Measurements from ENCODE around the gene GUK1. TPM values are rescaled to one million over a fixed set of nuclear protein-coding genes. Genes with fewer than 3 reads are reported as not detected.

The GUK1 gene
- polyA plus RNA-seq, 1 experiment = 373 TPM

DNA sequence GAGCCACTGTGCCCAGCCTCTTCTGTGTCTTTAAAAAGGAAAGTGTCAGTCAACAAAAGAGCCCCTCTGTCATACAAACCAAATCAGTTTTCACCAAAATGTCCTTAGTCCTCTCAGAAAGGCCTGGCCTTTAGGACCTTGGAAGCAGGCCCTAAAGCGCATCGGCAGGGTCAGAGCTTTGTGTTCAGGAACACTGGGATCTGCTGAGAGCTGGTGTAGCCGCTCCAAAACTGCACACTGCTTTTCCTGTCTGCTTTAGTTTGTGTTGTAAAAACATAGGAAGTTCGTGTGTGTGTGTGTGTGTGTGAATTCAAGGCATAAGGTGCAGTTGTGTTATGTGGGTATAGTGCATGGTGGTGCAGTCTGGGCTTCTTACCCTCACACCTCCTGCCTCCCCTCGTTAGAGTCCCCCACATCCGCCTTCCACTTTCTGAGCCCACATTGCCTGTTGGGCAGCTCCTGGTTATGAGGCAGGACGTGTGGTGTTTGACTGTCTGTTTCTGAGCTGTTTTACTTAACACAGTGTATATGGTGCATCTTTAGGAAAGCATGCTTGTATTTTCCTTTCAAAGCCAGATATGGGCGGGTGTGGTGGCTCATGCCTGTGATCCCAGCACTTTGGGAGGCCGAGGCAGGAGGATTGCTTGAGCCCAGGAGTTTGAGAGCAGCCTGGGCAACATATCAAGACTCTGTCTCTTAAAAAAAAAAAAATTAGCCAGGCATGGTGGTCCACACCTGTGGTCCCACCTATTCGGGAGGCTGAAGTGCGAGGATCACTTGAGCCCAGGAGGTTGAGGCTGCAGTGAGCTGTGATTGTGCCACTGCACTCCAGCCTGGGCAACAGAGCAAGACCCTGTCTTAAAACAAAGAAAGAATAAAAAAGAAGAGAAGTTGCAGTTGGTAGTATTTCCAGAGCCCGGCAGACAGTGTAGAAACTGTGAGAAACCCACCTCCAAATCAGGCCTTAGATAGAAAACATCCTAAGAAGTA is 37.9 kb downstream of the GUK1 start:
- TF ChIP-seq, protein P1, sequence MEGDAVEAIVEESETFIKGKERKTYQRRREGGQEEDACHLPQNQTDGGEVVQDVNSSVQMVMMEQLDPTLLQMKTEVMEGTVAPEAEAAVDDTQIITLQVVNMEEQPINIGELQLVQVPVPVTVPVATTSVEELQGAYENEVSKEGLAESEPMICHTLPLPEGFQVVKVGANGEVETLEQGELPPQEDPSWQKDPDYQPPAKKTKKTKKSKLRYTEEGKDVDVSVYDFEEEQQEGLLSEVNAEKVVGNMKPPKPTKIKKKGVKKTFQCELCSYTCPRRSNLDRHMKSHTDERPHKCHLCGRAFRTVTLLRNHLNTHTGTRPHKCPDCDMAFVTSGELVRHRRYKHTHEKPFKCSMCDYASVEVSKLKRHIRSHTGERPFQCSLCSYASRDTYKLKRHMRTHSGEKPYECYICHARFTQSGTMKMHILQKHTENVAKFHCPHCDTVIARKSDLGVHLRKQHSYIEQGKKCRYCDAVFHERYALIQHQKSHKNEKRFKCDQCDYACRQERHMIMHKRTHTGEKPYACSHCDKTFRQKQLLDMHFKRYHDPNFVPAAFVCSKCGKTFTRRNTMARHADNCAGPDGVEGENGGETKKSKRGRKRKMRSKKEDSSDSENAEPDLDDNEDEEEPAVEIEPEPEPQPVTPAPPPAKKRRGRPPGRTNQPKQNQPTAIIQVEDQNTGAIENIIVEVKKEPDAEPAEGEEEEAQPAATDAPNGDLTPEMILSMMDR (IDR thresholded peaks at IDR 0.05; ENCODE audit: insufficient read depth, low read depth, low read length) = no peak
- CTCF ChIA-PET = interaction anchor here (1.0 to 1.1 kb wide), 2 partner anchors 11 to 13 kb away, joined by 3 read pairs; no protein-coding TSS in a partner anchor
- Histone ChIP-seq H3K36me3 (ENCODE audit: control insufficient read depth, insufficient read depth, low read length) (peaks cover 5% of the 10 kb centered on the region), H3K27me3 (ENCODE audit: control insufficient read depth, insufficient read depth, low read length) (no peaks in the 10 kb centered on the region), H3K4me3 (ENCODE audit: low read depth, low read length) (no peak overlapping the region)
- no peak for DNase-seq (ENCODE audit: low read depth)
- POLR2A ChIA-PET = no interaction called here

DNA sequence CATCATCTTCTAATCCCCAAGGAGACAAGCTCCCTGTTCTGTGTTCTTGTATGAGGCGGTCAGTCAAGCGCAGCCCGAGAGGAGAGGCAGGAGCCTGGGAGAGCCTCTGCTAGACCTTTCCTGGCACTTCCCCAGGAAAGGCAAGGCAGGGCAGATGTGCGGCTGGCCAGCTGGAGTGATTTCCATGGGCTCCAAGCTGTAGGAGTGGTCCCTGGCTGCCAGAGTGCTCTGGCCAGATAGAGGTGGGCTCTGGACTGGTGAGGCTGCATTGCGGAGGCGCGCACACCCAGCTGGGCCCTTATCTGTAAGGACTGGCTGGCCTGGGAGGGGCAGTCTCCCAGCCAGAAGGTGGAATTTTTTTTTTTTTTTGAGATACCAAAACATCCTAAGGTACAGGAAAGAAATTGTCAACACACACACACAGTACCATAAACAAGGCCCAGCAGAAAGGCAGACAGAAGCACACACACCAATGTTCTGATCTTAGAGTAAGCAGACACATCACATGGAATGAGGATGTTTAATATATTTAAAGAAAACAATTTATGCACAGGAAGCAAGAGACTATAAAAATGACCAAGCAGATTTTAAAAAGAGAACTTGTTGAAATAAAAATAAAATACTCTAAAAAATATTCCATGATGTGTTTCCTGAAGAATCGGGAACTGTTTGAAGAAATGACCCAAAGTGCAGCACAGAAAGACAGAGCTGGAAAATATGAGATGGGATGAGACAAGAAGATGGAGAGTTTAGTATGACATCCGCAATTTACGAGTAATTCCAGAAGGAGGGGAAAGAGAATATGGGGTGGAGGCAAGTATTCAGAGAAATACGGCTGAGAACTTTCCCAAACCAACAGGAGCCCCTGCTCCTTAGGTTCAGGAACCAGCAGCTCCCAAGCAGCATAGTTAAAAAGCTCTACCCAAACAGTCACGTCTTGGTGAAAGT is 38.9 kb downstream of the GUK1 start:
- TF ChIP-seq, protein P1 (IDR thresholded peaks at IDR 0.05; ENCODE audit: insufficient read depth, low read depth, low read length) = no peak
- DNase-seq (ENCODE audit: low read depth) = no peak
- peaks cover 5% of the 10 kb centered on the region for H3K36me3 ChIP-seq (ENCODE audit: control insufficient read depth, insufficient read depth, low read length)
- no peaks in the 10 kb centered on the region for H3K27me3 ChIP-seq (ENCODE audit: control insufficient read depth, insufficient read depth, low read length)
- CTCF ChIA-PET = interaction anchor here (1.3 kb wide), 1 partner anchor 39 kb away, joined by 3 read pairs; no protein-coding TSS in a partner anchor
- H3K4me3 ChIP-seq (ENCODE audit: low read depth, low read length) = no peak overlapping the region
- POLR2A ChIA-PET = no interaction called here

DNA sequence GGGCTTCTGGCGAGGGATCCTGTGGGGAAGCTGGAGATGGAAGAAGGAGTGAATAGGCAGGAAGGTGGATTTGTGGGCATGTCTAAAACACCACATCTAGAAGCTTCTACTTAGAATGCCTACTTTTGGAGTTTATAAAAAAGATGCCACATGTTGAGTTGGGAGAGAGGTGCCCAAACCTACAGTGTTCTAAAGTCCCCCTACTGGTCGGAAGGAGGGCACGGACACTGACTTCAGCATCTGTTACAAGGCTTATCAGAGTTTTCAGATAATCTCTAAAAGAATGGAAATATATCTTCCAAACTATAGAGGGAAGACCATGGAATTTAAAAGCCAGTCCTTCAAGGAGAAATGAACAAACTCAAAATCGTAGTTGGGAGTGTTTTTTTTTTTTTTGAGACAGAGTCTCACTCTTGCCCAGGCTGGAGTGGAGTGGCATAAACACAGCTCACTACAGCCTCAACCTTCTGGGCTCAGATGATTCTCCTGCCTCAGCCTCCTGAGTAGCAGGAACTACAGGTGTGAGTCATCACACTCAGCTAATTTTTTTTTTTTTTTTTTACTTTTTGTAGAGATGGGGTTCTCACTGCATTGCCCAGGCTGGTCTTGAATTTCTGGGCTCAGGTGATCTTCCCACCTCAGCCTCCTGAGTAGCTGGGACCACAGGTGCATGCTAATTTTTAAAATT is 40.3 kb downstream of the GUK1 start:
- POLR2A ChIA-PET = no interaction called here
- H3K4me3 ChIP-seq (ENCODE audit: low read depth, low read length) = no peak overlapping the region
- DNase-seq (ENCODE audit: low read depth) = no peak
- peaks cover 2% of the 10 kb centered on the region; the same call in 1 of the 2 replicates for H3K36me3 ChIP-seq (ENCODE audit: control insufficient read depth, insufficient read depth, low read length)
- H3K27me3 ChIP-seq (ENCODE audit: control insufficient read depth, insufficient read depth, low read length) = no peaks in the 10 kb centered on the region
- CTCF ChIA-PET = interaction anchor here (2.2 kb wide), 1 partner anchor 15 kb away, joined by 7 read pairs; the partner anchor contains the start of gene IBA57
- TF ChIP-seq, protein P1 (IDR thresholded peaks at IDR 0.05; ENCODE audit: insufficient read depth, low read depth, low read length) = peak; percentile 24; the same call in 1 of the 2 replicates

DNA sequence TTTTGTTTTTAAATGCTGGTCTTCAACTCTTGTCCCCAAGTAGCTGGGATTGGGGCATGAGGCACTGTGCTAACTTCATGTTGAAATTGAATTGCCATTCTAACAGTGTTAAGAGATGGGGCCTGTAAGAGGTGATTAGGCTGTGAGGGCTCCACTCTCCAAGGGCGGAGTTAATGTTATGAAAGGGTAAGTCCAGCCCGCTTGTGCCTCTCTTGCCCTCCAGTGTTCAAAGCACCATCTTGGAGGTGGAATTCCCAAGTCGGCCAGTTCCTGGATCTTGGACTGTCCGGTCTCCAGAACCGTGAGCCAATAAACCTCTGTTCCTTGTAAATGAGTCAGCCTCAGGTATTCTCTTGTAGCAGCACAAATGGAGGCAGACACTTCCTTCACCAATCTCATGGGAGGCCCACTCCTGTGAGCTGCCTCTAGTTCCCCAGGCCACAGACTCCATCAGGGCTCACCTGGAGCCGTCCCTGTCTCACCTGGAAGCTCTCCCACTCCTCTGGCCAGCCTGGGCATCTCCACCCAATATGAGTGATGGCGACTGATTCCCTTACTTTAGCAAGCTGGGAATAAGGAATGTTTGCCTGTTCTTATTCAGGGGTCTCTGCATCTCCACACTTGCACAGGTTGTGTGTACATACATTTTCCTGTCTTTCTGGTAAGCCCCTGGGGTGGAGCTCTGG is 41.0 kb downstream of the GUK1 start:
- Histone ChIP-seq H3K36me3 (ENCODE audit: control insufficient read depth, insufficient read depth, low read length) (peaks cover 1% of the 10 kb centered on the region; the same call in 1 of the 2 replicates), H3K4me3 (ENCODE audit: low read depth, low read length) (no peak overlapping the region), H3K27me3 (ENCODE audit: control insufficient read depth, insufficient read depth, low read length) (no peaks in the 10 kb centered on the region)
- CTCF ChIA-PET = interaction anchor here (2.2 kb wide), 1 partner anchor 15 kb away, joined by 7 read pairs; the partner anchor contains the start of gene IBA57
- DNase-seq (ENCODE audit: low read depth) = no peak
- POLR2A ChIA-PET = no interaction called here
- TF ChIP-seq, protein P1 (IDR thresholded peaks at IDR 0.05; ENCODE audit: insufficient read depth, low read depth, low read length) = no peak

All from BJ (cell line).